ENCODE results near the gene OR2C3. TPM values are rescaled to one million over a fixed set of nuclear protein-coding genes. Genes with fewer than 3 reads are reported as not detected.
A peak's percentile ranks its signal among the peaks of the same experiment; 100 is the strongest.

The OR2C3 gene
- polyA plus RNA-seq: under 1 TPM in 2 of 4 donors, not detected in 2; 0.01 to 0.07 TPM
- long read RNA-seq, donor 1: 0 reads
- long read RNA-seq, donor 2: 0 reads
- long read RNA-seq, donor 3: 0 reads
- long read RNA-seq, donor 4: 0 reads
- long read RNA-seq, donor 5: 0 reads
- long read RNA-seq, donor 6: 0 reads
- long read RNA-seq, donor 7: 0 reads
- long read RNA-seq, donor 8: 0 reads
- long read RNA-seq, donor 9: 0 reads
- long read RNA-seq, donor 10: 0 reads

DNA sequence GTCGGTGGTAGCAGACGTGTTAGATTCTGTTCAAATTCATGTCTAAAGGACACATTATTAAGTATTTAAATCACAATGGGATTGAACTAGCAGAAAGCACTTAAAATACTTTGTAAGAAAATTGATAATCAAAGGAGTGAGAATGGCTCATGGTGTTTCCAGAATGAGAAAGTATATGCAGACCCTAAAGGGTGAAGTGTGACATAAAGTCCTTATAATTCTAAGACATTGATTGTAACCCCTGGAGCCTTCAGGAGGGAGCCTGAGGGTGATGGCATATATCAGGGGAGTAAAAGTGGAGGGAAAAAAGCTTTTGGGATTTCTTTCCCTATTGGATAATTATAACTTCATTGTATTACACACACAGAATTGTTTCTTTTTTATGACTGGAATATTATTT lies at the start of gene OR2C3:
OR2C3 (minus strand) TSS at position 101 of the 400 bp plus-strand sequence. CDS start 3,929 bp downstream, outside the sequence.
- H3K4me1 ChIP-seq (ENCODE audit: control insufficient read depth in 3 of 3, insufficient read depth in 2 of 3, low read depth in 1 of 3, low read length in 2 of 3): no peaks in the 10 kb centered on the region
- H3K27me3 ChIP-seq (ENCODE audit: control insufficient read depth in 3 of 3, insufficient read depth in 3 of 3, low read length in 3 of 3): no peaks in the 10 kb centered on the region
- no peak for FAIRE-seq
- peaks cover 0 to 9% of the 10 kb centered on the region in 2 donors for H3K9me3 ChIP-seq (ENCODE audit: control insufficient read depth in 2 of 2, insufficient read depth in 1 of 2, low read depth in 1 of 2, low read length in 1 of 2)
- WGBS, 3 donors: 75 to 85% (median 79%) methylated on average over 2 of the region's 2 CpGs
- no peak within 1 kb of the TSS for H3K4me3 ChIP-seq (ENCODE audit: low read depth in 1 of 3, low read length in 3 of 3)
- no peak within 1 kb of the TSS for H3K27ac ChIP-seq (ENCODE audit: low read depth in 1 of 3, low read length in 2 of 3)
- no peaks in the 10 kb centered on the region for H3K36me3 ChIP-seq (ENCODE audit: control insufficient read depth in 3 of 3, insufficient read depth in 2 of 3, low read depth in 1 of 3, low read length in 3 of 3)
- no peak for DNase-seq

DNA sequence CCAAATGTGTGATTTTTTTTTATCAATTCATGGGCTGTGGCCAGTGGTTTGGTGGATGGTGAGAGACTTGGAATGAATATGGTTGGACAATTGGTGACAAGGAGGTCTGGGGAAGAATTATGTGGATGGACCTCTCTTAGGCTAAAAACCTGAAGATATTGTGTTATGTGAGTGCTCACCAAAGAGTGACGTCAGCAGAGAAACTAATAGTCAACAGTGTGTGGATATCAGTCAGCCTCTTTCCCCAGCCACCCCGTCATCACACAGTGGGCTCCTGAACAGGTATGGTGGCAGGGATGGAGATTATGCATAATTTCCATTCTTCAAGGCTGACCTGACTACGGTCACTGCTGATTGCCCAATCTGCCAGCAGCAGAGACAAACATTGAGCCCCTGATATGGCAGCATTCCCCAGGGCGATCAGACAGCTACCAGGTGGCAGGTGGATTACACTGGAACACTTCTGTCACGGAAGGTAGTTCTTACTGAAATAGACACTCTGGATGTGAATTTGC lies 42.8 kb upstream of the OR2C3 start:
- 70 to 83% (median 77%) methylated on average over 5 of the region's 5 CpGs for WGBS, 3 donors

DNA sequence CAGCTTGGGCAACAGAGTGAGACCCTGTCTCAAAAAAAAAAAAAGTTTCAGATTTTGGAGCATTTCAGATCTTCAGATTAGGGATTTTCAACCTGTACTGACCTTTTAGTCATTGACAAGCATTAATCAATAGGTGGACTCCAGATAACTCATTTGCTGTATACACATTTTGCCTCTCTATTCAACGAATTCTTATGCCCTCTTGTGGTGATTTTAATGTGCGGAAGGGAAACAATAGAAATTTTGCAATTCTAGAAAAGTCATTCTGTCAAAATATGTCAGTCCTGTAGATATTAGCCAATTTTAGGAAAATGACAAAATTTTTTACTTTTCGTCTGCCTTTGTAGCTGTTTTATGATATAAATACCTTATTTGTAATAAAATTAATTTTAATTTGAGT lies 40.3 kb upstream of the OR2C3 start:
- no peaks in the 10 kb centered on the region for H3K4me1 ChIP-seq (ENCODE audit: control insufficient read depth in 3 of 3, insufficient read depth in 2 of 3, low read depth in 1 of 3, low read length in 2 of 3)
- FAIRE-seq (no peak), DNase-seq (peak in 1 of 2 donors; percentile 2)
- no peaks in the 10 kb centered on the region for H3K36me3 ChIP-seq (ENCODE audit: control insufficient read depth in 3 of 3, insufficient read depth in 2 of 3, low read depth in 1 of 3, low read length in 3 of 3)
- 50 to 51% (median 50%) methylated on average over 3 of the region's 3 CpGs for WGBS, 3 donors
- no peak overlapping the region for H3K27ac ChIP-seq (ENCODE audit: low read depth in 1 of 3, low read length in 2 of 3)
- H3K9me3 ChIP-seq (ENCODE audit: control insufficient read depth in 2 of 2, insufficient read depth in 1 of 2, low read depth in 1 of 2, low read length in 1 of 2): peaks cover 0 to 3% of the 10 kb centered on the region in 2 donors
- no peak overlapping the region for H3K4me3 ChIP-seq (ENCODE audit: low read depth in 1 of 3, low read length in 3 of 3)
- no peaks in the 10 kb centered on the region for H3K27me3 ChIP-seq (ENCODE audit: control insufficient read depth in 3 of 3, insufficient read depth in 3 of 3, low read length in 3 of 3)

More for the DNA sequence above, 42.8 kb upstream of the OR2C3 start:
- no peaks in the 10 kb centered on the region for H3K27me3 ChIP-seq (ENCODE audit: control insufficient read depth in 3 of 3, insufficient read depth in 3 of 3, low read length in 3 of 3)
- no peaks in the 10 kb centered on the region for H3K9me3 ChIP-seq (ENCODE audit: control insufficient read depth in 2 of 2, insufficient read depth in 1 of 2, low read depth in 1 of 2, low read length in 1 of 2)
- FAIRE-seq (no peak), DNase-seq (no peak)
- H3K36me3 ChIP-seq (ENCODE audit: control insufficient read depth in 3 of 3, insufficient read depth in 2 of 3, low read depth in 1 of 3, low read length in 3 of 3): no peaks in the 10 kb centered on the region
- no peak overlapping the region for H3K4me3 ChIP-seq (ENCODE audit: low read depth in 1 of 3, low read length in 3 of 3)
- H3K4me1 ChIP-seq (ENCODE audit: control insufficient read depth in 3 of 3, insufficient read depth in 2 of 3, low read depth in 1 of 3, low read length in 2 of 3): no peaks in the 10 kb centered on the region
- H3K27ac ChIP-seq (ENCODE audit: low read depth in 1 of 3, low read length in 2 of 3): no peak overlapping the region

DNA sequence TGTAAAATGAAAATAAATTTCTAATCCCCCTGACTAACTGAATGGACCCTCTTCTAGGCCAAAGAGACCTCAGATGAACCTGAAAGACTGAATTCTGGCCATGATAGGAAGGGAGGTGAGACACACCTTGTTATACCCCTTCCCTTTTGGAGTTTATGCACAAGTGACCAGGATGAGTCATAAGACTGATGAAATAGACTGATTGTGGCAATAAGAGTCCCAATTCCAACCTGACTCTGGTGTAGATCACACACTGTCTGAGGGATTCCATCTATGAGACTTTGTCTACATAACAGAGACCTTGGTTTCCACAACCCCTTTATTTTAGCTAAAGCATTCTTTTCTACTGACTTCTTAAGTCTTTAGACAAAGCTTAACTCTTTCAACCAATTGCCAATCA lies 38.4 kb upstream of the OR2C3 start:
- Histone ChIP-seq H3K4me1 (ENCODE audit: control insufficient read depth in 3 of 3, insufficient read depth in 2 of 3, low read depth in 1 of 3, low read length in 2 of 3) (no peaks in the 10 kb centered on the region), H3K27ac (ENCODE audit: low read depth in 1 of 3, low read length in 2 of 3) (no peak overlapping the region), H3K9me3 (ENCODE audit: control insufficient read depth in 2 of 2, insufficient read depth in 1 of 2, low read depth in 1 of 2, low read length in 1 of 2) (peaks cover 0 to 3% of the 10 kb centered on the region in 2 donors), H3K27me3 (ENCODE audit: control insufficient read depth in 3 of 3, insufficient read depth in 3 of 3, low read length in 3 of 3) (no peaks in the 10 kb centered on the region), H3K36me3 (ENCODE audit: control insufficient read depth in 3 of 3, insufficient read depth in 2 of 3, low read depth in 1 of 3, low read length in 3 of 3) (no peaks in the 10 kb centered on the region), H3K4me3 (ENCODE audit: low read depth in 1 of 3, low read length in 3 of 3) (no peak overlapping the region)
- FAIRE-seq (no peak), DNase-seq (no peak)

DNA sequence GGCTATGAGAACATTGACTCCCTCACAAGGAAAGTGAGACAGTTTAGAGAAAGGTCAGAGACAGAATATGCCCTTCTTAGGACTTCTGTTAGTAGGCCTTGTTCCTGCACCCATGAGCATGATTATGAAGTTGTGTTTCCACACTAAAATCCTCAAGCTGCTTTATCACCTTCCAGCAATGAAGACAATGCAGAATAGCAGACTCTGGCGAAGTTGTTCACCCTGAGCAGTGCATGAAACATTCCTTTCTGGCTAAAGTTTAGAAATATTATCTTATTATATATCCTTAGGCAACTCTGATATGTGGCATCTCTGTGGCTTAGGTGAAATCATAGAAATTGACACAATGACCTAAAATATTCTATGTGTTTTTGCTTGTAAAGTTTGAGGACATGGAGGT lies 38.0 kb upstream of the OR2C3 start:
- no peaks in the 10 kb centered on the region for H3K36me3 ChIP-seq (ENCODE audit: control insufficient read depth in 3 of 3, insufficient read depth in 2 of 3, low read depth in 1 of 3, low read length in 3 of 3)
- H3K27ac ChIP-seq (ENCODE audit: low read depth in 1 of 3, low read length in 2 of 3): no peak overlapping the region
- H3K4me3 ChIP-seq (ENCODE audit: low read depth in 1 of 3, low read length in 3 of 3): no peak overlapping the region
- WGBS, 3 donors: 36 to 61% (median 44%) methylated on average over 1 of the region's 1 CpG
- no peaks in the 10 kb centered on the region for H3K27me3 ChIP-seq (ENCODE audit: control insufficient read depth in 3 of 3, insufficient read depth in 3 of 3, low read length in 3 of 3)
- FAIRE-seq (no peak), DNase-seq (no peak)
- H3K4me1 ChIP-seq (ENCODE audit: control insufficient read depth in 3 of 3, insufficient read depth in 2 of 3, low read depth in 1 of 3, low read length in 2 of 3): no peaks in the 10 kb centered on the region
- peaks cover 0 to 3% of the 10 kb centered on the region in 2 donors for H3K9me3 ChIP-seq (ENCODE audit: control insufficient read depth in 2 of 2, insufficient read depth in 1 of 2, low read depth in 1 of 2, low read length in 1 of 2)

DNA sequence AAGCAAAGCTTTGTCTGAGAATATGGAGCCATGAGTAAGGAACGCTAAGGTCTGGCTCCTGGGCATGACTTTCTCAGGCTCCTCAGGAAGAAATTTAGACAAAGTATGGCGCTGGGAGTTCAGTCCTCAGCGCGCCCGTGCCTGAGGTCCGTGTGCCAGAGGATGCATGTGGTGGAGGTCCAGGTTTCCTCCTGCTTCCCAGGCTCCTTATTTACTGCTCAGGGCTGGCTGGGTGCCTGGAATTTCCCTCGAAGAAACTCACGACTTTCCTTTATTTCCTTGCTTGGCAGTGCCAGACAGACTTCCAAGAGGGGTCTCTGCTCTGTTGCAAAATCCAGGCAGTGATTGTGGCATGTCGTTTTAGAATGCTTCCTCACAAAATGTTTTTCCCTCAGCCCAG lies 26.0 kb upstream of the OR2C3 start:
- H3K9me3 ChIP-seq (ENCODE audit: control insufficient read depth in 2 of 2, insufficient read depth in 1 of 2, low read depth in 1 of 2, low read length in 1 of 2): no peaks in the 10 kb centered on the region
- 64 to 76% (median 73%) methylated on average over 9 of the region's 9 CpGs for WGBS, 3 donors
- H3K36me3 ChIP-seq (ENCODE audit: control insufficient read depth in 3 of 3, insufficient read depth in 2 of 3, low read depth in 1 of 3, low read length in 3 of 3): no peaks in the 10 kb centered on the region
- no peaks in the 10 kb centered on the region for H3K4me1 ChIP-seq (ENCODE audit: control insufficient read depth in 3 of 3, insufficient read depth in 2 of 3, low read depth in 1 of 3, low read length in 2 of 3)
- DNase-seq (no peak), FAIRE-seq (no peak)
- no peak overlapping the region for H3K27ac ChIP-seq (ENCODE audit: low read depth in 1 of 3, low read length in 2 of 3)
- no peak overlapping the region for H3K4me3 ChIP-seq (ENCODE audit: low read depth in 1 of 3, low read length in 3 of 3)
- H3K27me3 ChIP-seq (ENCODE audit: control insufficient read depth in 3 of 3, insufficient read depth in 3 of 3, low read length in 3 of 3): no peaks in the 10 kb centered on the region

DNA sequence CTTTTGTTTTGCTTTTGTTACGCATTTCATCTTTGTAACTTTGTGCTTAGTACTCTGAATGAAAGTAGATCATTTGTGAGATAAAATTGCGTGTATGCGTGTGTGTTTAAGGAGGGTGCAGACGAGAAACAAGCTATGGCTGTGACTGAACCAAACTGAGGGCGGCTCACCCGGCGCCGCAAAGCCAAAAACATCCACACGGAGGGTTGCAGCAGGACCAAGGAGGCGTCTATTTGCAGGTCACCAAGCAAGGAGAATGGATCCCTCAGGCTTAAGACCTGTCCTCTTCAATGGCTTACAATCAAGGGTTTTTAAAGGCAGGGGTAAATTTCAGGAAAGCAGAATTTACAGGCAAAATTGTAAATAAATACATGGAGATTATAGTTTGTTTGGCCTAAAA lies 25.5 kb upstream of the OR2C3 start:
- 66 to 70% (median 68%) methylated on average over 10 of the region's 10 CpGs for WGBS, 3 donors
- FAIRE-seq: no peak
- no peaks in the 10 kb centered on the region for H3K36me3 ChIP-seq (ENCODE audit: control insufficient read depth in 3 of 3, insufficient read depth in 2 of 3, low read depth in 1 of 3, low read length in 3 of 3)

DNA sequence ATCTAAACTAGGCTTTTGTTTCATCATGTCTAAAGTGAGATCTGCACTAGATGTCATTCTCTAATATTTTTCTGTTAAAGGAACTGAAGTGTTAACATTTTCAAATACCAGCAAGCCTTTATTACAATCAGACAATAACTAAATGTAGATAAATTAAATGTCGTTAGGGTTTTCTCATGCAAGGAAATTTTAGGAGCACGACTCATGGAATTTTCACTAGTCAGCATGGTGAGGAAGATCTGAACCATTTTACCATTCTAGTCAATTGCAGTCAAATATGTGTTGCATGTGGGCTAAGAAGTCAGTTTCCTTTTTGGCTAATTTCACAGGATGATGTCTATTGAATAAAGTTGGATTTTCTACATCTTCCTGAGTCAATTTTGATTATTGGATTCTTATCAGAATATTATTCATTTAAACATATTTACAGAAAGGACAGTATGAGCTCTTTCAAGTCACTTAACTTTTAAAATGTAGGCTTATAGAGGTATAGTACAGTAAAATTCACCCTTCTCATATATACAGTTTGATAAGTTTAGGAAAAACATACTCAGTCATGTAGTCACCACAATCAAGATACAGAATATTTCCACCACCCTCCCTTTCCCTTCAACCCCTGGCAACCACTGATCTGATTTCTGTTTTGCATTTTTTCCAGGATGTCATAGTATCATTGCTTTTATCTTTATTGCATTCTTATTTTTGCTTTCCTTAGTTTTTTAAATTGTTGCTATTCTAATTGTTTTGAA lies 21.9 kb upstream of the OR2C3 start:
- no peak for FAIRE-seq
- no peak overlapping the region for H3K4me3 ChIP-seq (ENCODE audit: low read depth in 1 of 3, low read length in 3 of 3)
- DNase-seq: no peak
- no peaks in the 10 kb centered on the region for H3K36me3 ChIP-seq (ENCODE audit: control insufficient read depth in 3 of 3, insufficient read depth in 2 of 3, low read depth in 1 of 3, low read length in 3 of 3)
- H3K9me3 ChIP-seq (ENCODE audit: control insufficient read depth in 2 of 2, insufficient read depth in 1 of 2, low read depth in 1 of 2, low read length in 1 of 2): no peaks in the 10 kb centered on the region
- WGBS, 3 donors: 77 to 86% (median 83%) methylated on average over 2 of the region's 2 CpGs
- H3K4me1 ChIP-seq (ENCODE audit: control insufficient read depth in 3 of 3, insufficient read depth in 2 of 3, low read depth in 1 of 3, low read length in 2 of 3): no peaks in the 10 kb centered on the region
- H3K27me3 ChIP-seq (ENCODE audit: control insufficient read depth in 3 of 3, insufficient read depth in 3 of 3, low read length in 3 of 3): no peaks in the 10 kb centered on the region
- no peak overlapping the region for H3K27ac ChIP-seq (ENCODE audit: low read depth in 1 of 3, low read length in 2 of 3)

More for the DNA sequence above, 25.5 kb upstream of the OR2C3 start:
- H3K4me3 ChIP-seq (ENCODE audit: low read depth in 1 of 3, low read length in 3 of 3): no peak overlapping the region
- H3K4me1 ChIP-seq (ENCODE audit: control insufficient read depth in 3 of 3, insufficient read depth in 2 of 3, low read depth in 1 of 3, low read length in 2 of 3): no peaks in the 10 kb centered on the region
- no peak overlapping the region for H3K27ac ChIP-seq (ENCODE audit: low read depth in 1 of 3, low read length in 2 of 3)
- H3K9me3 ChIP-seq (ENCODE audit: control insufficient read depth in 2 of 2, insufficient read depth in 1 of 2, low read depth in 1 of 2, low read length in 1 of 2): no peaks in the 10 kb centered on the region
- DNase-seq: no peak
- H3K27me3 ChIP-seq (ENCODE audit: control insufficient read depth in 3 of 3, insufficient read depth in 3 of 3, low read length in 3 of 3): no peaks in the 10 kb centered on the region
